Duodenal mucosa (tissue), 2 donors: Measurements from ENCODE around the gene GPC5.

ENCODE experiments used
- H3K27ac ChIP-seq: one replicate; pipeline ENCODE4 v1.7.0; 2013; ENCODE audit warnings: low read depth, low read length
- H3K27me3 ChIP-seq, 2 donors: one replicate each; pipeline ENCODE4 v1.7.0; 2013; ENCODE audit warnings: low read length in 2 of 2, control low read depth in 1 of 2; ENCODE audit not compliant: insufficient read depth in 2 of 2, control insufficient read depth in 1 of 2
- H3K36me3 ChIP-seq, 2 donors: one replicate each; pipeline ENCODE4 v1.7.0; 2013; ENCODE audit warnings: low read length in 2 of 2, control low read depth in 1 of 2; ENCODE audit not compliant: insufficient read depth in 2 of 2, control insufficient read depth in 1 of 2
- H3K4me1 ChIP-seq, 2 donors: one replicate each; pipeline ENCODE4 v1.7.0; 2013; ENCODE audit warnings: low read length in 2 of 2, control low read depth in 1 of 2; ENCODE audit not compliant: insufficient read depth in 2 of 2, control insufficient read depth in 1 of 2
- H3K4me3 ChIP-seq, 2 donors: one replicate each; pipeline ENCODE4 v1.7.0; 2013; ENCODE audit warnings: low read length in 2 of 2, low read depth in 1 of 2
- H3K9ac ChIP-seq, 2 donors: one replicate each; pipeline ENCODE4 v1.7.0; 2013; ENCODE audit warnings: low read length in 2 of 2, low read depth in 1 of 2
- H3K9me3 ChIP-seq, 2 donors: one replicate each; pipeline ENCODE4 v1.7.0; 2013; ENCODE audit warnings: low read length in 2 of 2, control low read depth in 1 of 2; ENCODE audit not compliant: control insufficient read depth in 1 of 2

Gene GPC5

GRCh38 chr13:91693466-91693865, 295.0 kb downstream of the GPC5 start:
- no peaks in the 10 kb centered on the region for H3K27me3 ChIP-seq
- H3K27ac ChIP-seq: no peak overlapping the region
- H3K4me1 ChIP-seq: no peaks in the 10 kb centered on the region
- H3K36me3 ChIP-seq: no peaks in the 10 kb centered on the region
- no peak overlapping the region for H3K9ac ChIP-seq
- no peak overlapping the region for H3K4me3 ChIP-seq
- H3K9me3 ChIP-seq: no peaks in the 10 kb centered on the region

GRCh38 chr13:91698308-91698707, 299.9 kb downstream of the GPC5 start:
- H3K36me3 ChIP-seq: no peaks in the 10 kb centered on the region
- no peaks in the 10 kb centered on the region for H3K27me3 ChIP-seq
- no peaks in the 10 kb centered on the region for H3K4me1 ChIP-seq
- no peak overlapping the region for H3K9ac ChIP-seq
- H3K27ac ChIP-seq: no peak overlapping the region
- no peak overlapping the region for H3K4me3 ChIP-seq
- H3K9me3 ChIP-seq: no peaks in the 10 kb centered on the region

- Histone ChIP-seq H3K4me1 (no peaks in the 10 kb centered on the region), H3K4me3 (no peak overlapping the region), H3K9me3 (no peaks in the 10 kb centered on the region), H3K27ac (no peak overlapping the region), H3K9ac (no peak overlapping the region), H3K36me3 (no peaks in the 10 kb centered on the region), H3K27me3 (no peaks in the 10 kb centered on the region)
These were observed 300.3 kb downstream of the GPC5 start for GRCh38 chr13:91698767-91699166.

- Histone ChIP-seq H3K4me1 (no peaks in the 10 kb centered on the region), H3K27me3 (no peaks in the 10 kb centered on the region), H3K4me3 (no peak overlapping the region), H3K9me3 (no peaks in the 10 kb centered on the region), H3K9ac (no peak overlapping the region), H3K27ac (no peak overlapping the region), H3K36me3 (no peaks in the 10 kb centered on the region)
These were observed 301.4 kb downstream of the GPC5 start for GRCh38 chr13:91699863-91700262.

DNA sequence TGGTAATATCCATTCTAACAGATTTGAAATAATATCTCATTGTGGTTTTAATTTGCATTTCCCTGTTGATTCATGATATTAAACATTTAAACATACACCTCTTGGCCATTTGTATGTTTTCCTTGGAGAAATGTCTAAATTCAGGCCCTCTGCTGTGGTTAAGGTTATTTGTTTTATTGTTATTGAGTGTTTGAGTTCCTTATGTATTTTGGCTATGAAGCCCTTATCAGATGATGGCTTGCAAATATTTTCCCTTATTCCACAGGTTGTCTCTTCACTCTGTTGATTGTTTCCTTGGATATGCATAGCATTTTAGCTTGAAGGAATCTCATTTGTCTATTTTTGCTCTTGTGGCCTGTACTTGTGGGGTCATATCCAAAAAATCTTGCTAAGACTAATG, 303.6 kb downstream of the GPC5 start:
- H3K36me3 ChIP-seq: no peaks in the 10 kb centered on the region
- H3K4me3 ChIP-seq: no peak overlapping the region
- no peaks in the 10 kb centered on the region for H3K27me3 ChIP-seq
- H3K27ac ChIP-seq: no peak overlapping the region
- H3K9me3 ChIP-seq: no peaks in the 10 kb centered on the region
- H3K4me1 ChIP-seq: no peaks in the 10 kb centered on the region
- no peak overlapping the region for H3K9ac ChIP-seq

- H3K27ac ChIP-seq: no peak overlapping the region
- no peaks in the 10 kb centered on the region for H3K27me3 ChIP-seq
- no peaks in the 10 kb centered on the region for H3K36me3 ChIP-seq
- H3K9ac ChIP-seq: no peak overlapping the region
- H3K4me1 ChIP-seq: no peaks in the 10 kb centered on the region
- H3K4me3 ChIP-seq: no peak overlapping the region
- no peaks in the 10 kb centered on the region for H3K9me3 ChIP-seq
These were observed 304.0 kb downstream of the GPC5 start for GRCh38 chr13:91702411-91702810.

DNA sequence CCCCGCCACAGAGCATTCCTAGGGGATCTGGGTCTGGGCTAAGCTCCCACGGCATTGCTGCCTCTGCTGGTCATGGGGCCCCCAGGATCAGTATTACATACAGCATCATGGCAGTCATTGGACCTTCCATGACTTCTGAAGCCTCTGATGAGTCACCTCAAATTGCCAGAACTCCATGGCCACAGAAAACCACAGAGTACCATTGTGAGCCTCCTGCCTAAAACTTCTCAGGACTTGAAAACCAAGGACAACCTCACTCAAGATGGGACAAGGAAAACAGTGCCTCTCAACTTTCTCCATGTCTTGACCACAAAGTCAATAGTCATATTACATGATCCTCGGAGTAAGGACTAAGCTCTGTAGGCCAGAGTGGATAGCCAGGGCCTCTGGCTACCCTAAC, 306.0 kb downstream of the GPC5 start:
- no peaks in the 10 kb centered on the region for H3K9me3 ChIP-seq
- H3K4me1 ChIP-seq: no peaks in the 10 kb centered on the region
- no peak overlapping the region for H3K4me3 ChIP-seq
- H3K27ac ChIP-seq: no peak overlapping the region
- no peaks in the 10 kb centered on the region for H3K36me3 ChIP-seq
- H3K9ac ChIP-seq: no peak overlapping the region
- H3K27me3 ChIP-seq: no peaks in the 10 kb centered on the region

DNA sequence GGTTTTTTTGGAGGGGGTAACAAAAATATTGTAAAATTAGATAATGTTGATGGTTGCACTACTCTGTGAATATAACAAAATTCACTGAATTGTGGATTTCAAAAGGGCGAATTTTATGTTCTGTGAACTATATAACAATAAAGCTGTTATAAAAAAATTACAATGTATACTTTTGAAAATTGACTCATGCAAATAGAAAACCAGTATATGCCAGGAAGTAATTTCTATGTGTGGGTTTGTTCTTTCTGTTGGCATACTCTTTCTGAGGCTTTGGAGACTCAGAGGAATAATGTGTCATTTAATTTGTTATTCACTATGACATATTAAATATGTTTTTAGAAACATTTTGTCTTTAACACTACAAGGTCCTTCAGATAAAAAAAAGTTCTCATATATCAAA, 310.1 kb downstream of the GPC5 start:
- no peak overlapping the region for H3K27ac ChIP-seq
- no peak overlapping the region for H3K4me3 ChIP-seq
- no peaks in the 10 kb centered on the region for H3K4me1 ChIP-seq
- no peaks in the 10 kb centered on the region for H3K36me3 ChIP-seq
- H3K9ac ChIP-seq: no peak overlapping the region
- H3K27me3 ChIP-seq: no peaks in the 10 kb centered on the region
- H3K9me3 ChIP-seq: no peaks in the 10 kb centered on the region

- Histone ChIP-seq H3K9ac (no peak overlapping the region), H3K4me1 (no peaks in the 10 kb centered on the region), H3K27me3 (no peaks in the 10 kb centered on the region), H3K36me3 (no peaks in the 10 kb centered on the region), H3K4me3 (no peak overlapping the region), H3K9me3 (no peaks in the 10 kb centered on the region), H3K27ac (no peak overlapping the region)
These were observed 310.8 kb downstream of the GPC5 start for GRCh38 chr13:91709180-91709579.

GRCh38 chr13:91710733-91711132, 312.3 kb downstream of the GPC5 start:
- no peaks in the 10 kb centered on the region for H3K36me3 ChIP-seq
- H3K27me3 ChIP-seq: no peaks in the 10 kb centered on the region
- H3K9me3 ChIP-seq: no peaks in the 10 kb centered on the region
- no peaks in the 10 kb centered on the region for H3K4me1 ChIP-seq
- no peak overlapping the region for H3K4me3 ChIP-seq
- no peak overlapping the region for H3K27ac ChIP-seq
- no peak overlapping the region for H3K9ac ChIP-seq

DNA sequence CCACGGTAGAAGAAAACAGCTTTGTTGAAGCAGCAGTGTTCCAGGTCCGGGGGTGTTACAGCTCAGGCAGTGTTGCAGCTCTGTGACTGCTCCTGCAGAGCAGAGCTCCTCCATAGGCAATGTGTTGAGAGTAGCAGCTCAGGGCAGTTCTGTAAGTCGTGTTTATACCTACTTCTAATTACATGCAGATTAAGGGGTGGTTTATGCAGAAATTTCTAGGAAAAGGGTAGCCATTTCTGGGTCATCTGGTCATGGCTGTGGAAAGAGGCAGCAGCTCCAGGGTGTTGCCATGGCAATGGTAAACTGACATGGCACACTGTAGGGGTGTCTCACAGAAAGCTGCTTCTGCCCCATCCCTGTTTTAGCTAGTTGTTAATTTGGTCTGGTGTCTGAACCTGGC, 316.4 kb downstream of the GPC5 start:
- Histone ChIP-seq H3K9me3 (no peaks in the 10 kb centered on the region), H3K4me3 (no peak overlapping the region), H3K9ac (no peak overlapping the region), H3K27ac (no peak overlapping the region), H3K36me3 (no peaks in the 10 kb centered on the region), H3K27me3 (no peaks in the 10 kb centered on the region), H3K4me1 (no peaks in the 10 kb centered on the region)
